Hematopoietic multipotent progenitor cell treated with erythropoietin and hydrocortisone succinate and interleukin-3 and kit ligand, for 4 days (in vitro differentiated cells): ENCODE data around the gene PDE4B.
"Not testable (repeated sequence)": the region's sequence is repeated elsewhere in the genome, so short reads cannot be mapped to it uniquely, and the experiment has no call there.

Experiments
- DNase-seq: peaks from one replicate; pipeline ENCODE4 v3.0.0-alpha.2; 2015

PDE4B gene

GRCh38 chr1:65998763-65999583, 206.3 kb downstream of the PDE4B start:
- DNase-seq, result no peak

GRCh38 chr1:66000033-66000637, 207.4 kb downstream of the PDE4B start:
- DNase-seq, result no peak

GRCh38 chr1:66003690-66004089, 211.0 kb downstream of the PDE4B start:
- no peak for DNase-seq

GRCh38 chr1:66006534-66006933, 213.8 kb downstream of the PDE4B start:
- not testable (repeated sequence) for DNase-seq

GRCh38 chr1:66012106-66012784, 219.6 kb downstream of the PDE4B start:
- peak; percentile 43 for DNase-seq

- peak; percentile 48 for DNase-seq
Measured at GRCh38 chr1:66013371-66013770, 220.7 kb downstream of the PDE4B start.

GRCh38 chr1:66022904-66023620, 230.4 kb downstream of the PDE4B start:
- DNase-seq, result peak; percentile 49

- DNase-seq, result no peak
Measured at GRCh38 chr1:66025188-66025587, 232.5 kb downstream of the PDE4B start.

GRCh38 chr1:66028035-66028434, 235.3 kb downstream of the PDE4B start:
- no peak for DNase-seq

- peak; percentile 6 for DNase-seq
Measured at GRCh38 chr1:66033781-66034180, 241.1 kb downstream of the PDE4B start.

GRCh38 chr1:66035616-66036245, 243.0 kb downstream of the PDE4B start:
- DNase-seq, result peak; percentile 67

- no peak for DNase-seq
Measured at GRCh38 chr1:66041654-66042053, 249.0 kb downstream of the PDE4B start.

GRCh38 chr1:66043186-66043585, 250.5 kb downstream of the PDE4B start:
- no peak for DNase-seq

- no peak for DNase-seq
Measured at GRCh38 chr1:66044912-66045311, 252.2 kb downstream of the PDE4B start.

GRCh38 chr1:66046415-66046814, 253.7 kb downstream of the PDE4B start:
- DNase-seq, result no peak

- no peak for DNase-seq
Measured at GRCh38 chr1:66048011-66048410, 255.3 kb downstream of the PDE4B start.

- DNase-seq, result no peak
Measured at GRCh38 chr1:66050123-66050522, 257.4 kb downstream of the PDE4B start.

GRCh38 chr1:66050633-66051032, 257.9 kb downstream of the PDE4B start:
- DNase-seq, result no peak

GRCh38 chr1:66055092-66055491, 262.4 kb downstream of the PDE4B start:
- DNase-seq, result no peak

- DNase-seq, result not testable (repeated sequence)
Measured at GRCh38 chr1:66057448-66057847, 264.8 kb downstream of the PDE4B start.

- no peak for DNase-seq
Measured at GRCh38 chr1:66058558-66058957, 265.9 kb downstream of the PDE4B start.

- not testable (repeated sequence) for DNase-seq
Measured at GRCh38 chr1:66067219-66067618, 274.5 kb downstream of the PDE4B start.
